Suprapubic skin (tissue), 4 donors: Measurements from ENCODE around the gene SPRR5.

ENCODE experiments used
- EP300 ChIP-seq: sonication (generic); formaldehyde crosslinking; IDR thresholded peaks from one replicate; pipeline ENCODE4 v1.6.1; 2017; ENCODE audit warnings: antibody characterized with exemption
- POLR2AphosphoS5 ChIP-seq, 3 donors: sonication (generic); formaldehyde crosslinking; IDR thresholded peaks; one replicate each; pipeline ENCODE4 v1.6.1; 2017; ENCODE audit warnings: antibody characterized with exemption in 3 of 3

DNA sequence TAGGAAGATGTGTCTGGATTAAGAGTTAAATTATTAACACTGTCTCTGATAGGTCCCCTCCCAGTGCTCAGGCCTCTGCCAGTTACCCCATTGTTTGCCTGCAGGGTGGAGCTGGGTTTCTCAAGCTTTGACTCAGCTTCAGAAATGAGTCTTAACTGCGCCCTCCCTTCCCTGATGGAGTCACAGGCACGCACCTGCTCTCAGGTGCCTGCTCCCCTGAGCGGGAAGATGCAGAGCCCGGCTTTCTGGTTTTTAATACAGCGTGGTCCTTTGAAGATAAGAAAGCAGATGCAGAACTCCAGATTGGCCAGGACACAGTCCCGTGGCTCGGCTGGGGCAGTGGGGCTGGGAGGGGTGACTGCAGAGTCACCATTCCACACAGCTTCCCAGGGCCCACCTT is 20.2 kb downstream of the SPRR5 start:
- TF ChIP-seq POLR2AphosphoS5 (IDR thresholded peaks at IDR 0.05), result no peak
- no peak for TF ChIP-seq EP300
